ENCODE data around the gene ZNF574. TPM values are rescaled to one million over a fixed set of nuclear protein-coding genes. Genes with fewer than 3 reads are reported as not detected.

ZNF574 gene
- total and polyA plus RNA-seq, 2 of the 8 experiments (the other 6 are each of a cell fraction or from before 2014, with no cell fraction given), result 27.0 to 38.8 TPM

GRCh38 chr19:42120276-42120980 lies 44.5 kb downstream of the ZNF574 start:
- CTCF ChIA-PET (ENCODE audit: partially characterized antibody), result interaction anchor here (0.6 to 4.7 kb wide), 4 partner anchors 9 to 25 kb away, joined by 3 to 36 read pairs (median 8); no protein-coding TSS in a partner anchor
- TF ChIP-seq EZH2 (IDR thresholded peaks at IDR 0.05; ENCODE audit: low read depth, low read length, severe bottlenecking) (no peak), SRF (IDR thresholded peaks at IDR 0.05; ENCODE audit: low read depth, low read length) (no peak), HDAC6 (IDR thresholded peaks at IDR 0.05; ENCODE audit: low read depth, low read length) (no peak), SIRT6 (IDR thresholded peaks at IDR 0.05; ENCODE audit: low read length) (no peak), SUZ12 (IDR thresholded peaks at IDR 0.05; ENCODE audit: low read length) (no peak), MAFK (IDR thresholded peaks at IDR 0.05; ENCODE audit: low read depth, low read length) (no peak), BCL11A (IDR thresholded peaks at IDR 0.05; ENCODE audit: low read depth in 2 of 2, low read length in 2 of 2) (no peak), CEBPB (IDR thresholded peaks at IDR 0.05; ENCODE audit: low read depth, low read length) (no peak), SP4 (IDR thresholded peaks at IDR 0.05; ENCODE audit: low read length) (no peak), TEAD4 (IDR thresholded peaks at IDR 0.05; ENCODE audit: low read depth, low read length) (no peak), CBX8 (IDR thresholded peaks at IDR 0.05; ENCODE audit: borderline replicate concordance, low read depth, low read length) (no peak), RFX5 (IDR thresholded peaks at IDR 0.05; ENCODE audit: borderline replicate concordance, low read depth, low read length) (no peak), E2F6 (IDR thresholded peaks at IDR 0.05) (no peak)

More at GRCh38 chr19:42120276-42120980, 44.5 kb downstream of the ZNF574 start:
- no peak overlapping the region for H2BK5ac ChIP-seq (ENCODE audit: low read depth, low read length)
- no peaks in the 10 kb centered on the region for H3K79me1 ChIP-seq (ENCODE audit: low read depth, low read length)
- no peak overlapping the region for H2BK15ac ChIP-seq (ENCODE audit: low read length)
- H3K36me3 ChIP-seq (ENCODE audit: control insufficient read depth in 2 of 4, insufficient read depth in 4 of 4, low read length in 3 of 4), result no peaks in the 10 kb centered on the region
- no peaks in the 10 kb centered on the region for H3K9me3 ChIP-seq (ENCODE audit: insufficient read depth in 2 of 2, low read depth in 1 of 2, low read length in 1 of 2)
- FAIRE-seq (no peak), DNase-seq (ENCODE audit: low read depth in 1 of 2, low spot score in 2 of 2) (no peak)
- no peak overlapping the region for H3K4ac ChIP-seq (replicated peaks; ENCODE audit: insufficient read length, low read depth, low read length)
- H3K4me3 ChIP-seq (ENCODE audit: extremely low read depth in 1 of 4, insufficient read depth in 2 of 4, low read depth in 3 of 4, low read length in 4 of 4), result no peak overlapping the region
- 87% methylated on average over 10 of the region's 10 CpGs; no CpG with 5 or more reads in 1 of the 2 experiments for whole genome bisulfite sequencing, 2 experiments (ENCODE audit: extremely low coverage in 1 of 2, insufficient coverage in 1 of 2, insufficient read length in 1 of 2, insufficient replicate concordance in 2 of 2, low coverage in 1 of 2, low lambda C conversion rate in 2 of 2, missing lambda C conversion rate in 1 of 2)
- H3K4me2 ChIP-seq (ENCODE audit: insufficient read depth in 1 of 2, low read depth in 2 of 2, low read length in 2 of 2), result no peak overlapping the region
- no peak overlapping the region for H3K14ac ChIP-seq (ENCODE audit: insufficient read length)
- no peak overlapping the region; the same call in 1 of the 2 replicates for H2AK5ac ChIP-seq (ENCODE audit: low read depth, low read length)
- POLR2A ChIA-PET (ENCODE audit: partially characterized antibody), result interaction anchor here (1.0 kb wide), 1 partner anchor 9 kb away, joined by 4 read pairs; no protein-coding TSS in a partner anchor
- no peak overlapping the region for H4K91ac ChIP-seq (replicated peaks; ENCODE audit: insufficient read length, low read length)
- H3K9ac ChIP-seq (replicated peaks in 1 of 4; ENCODE audit: extremely low read depth in 1 of 4, low read depth in 3 of 4, low read length in 3 of 4), result no peak overlapping the region
- H3K23ac ChIP-seq (ENCODE audit: insufficient read length), result no peak overlapping the region
- H3K79me2 ChIP-seq (ENCODE audit: control insufficient read depth in 1 of 2, insufficient read depth in 2 of 2, low read length in 2 of 2), result no peaks in the 10 kb centered on the region
- peak overlapping the region; percentile 48; the same call in 1 of the 2 replicates for H4K8ac ChIP-seq (ENCODE audit: extremely low read depth, insufficient read depth, low read length)
- H2BK12ac ChIP-seq (ENCODE audit: low read depth, low read length), result no peak overlapping the region
- no peaks in the 10 kb centered on the region for H4K20me1 ChIP-seq (replicated peaks in 1 of 2; ENCODE audit: control insufficient read depth in 1 of 2, insufficient read depth in 2 of 2, low read length in 2 of 2)
- no peak overlapping the region for H2BK20ac ChIP-seq (ENCODE audit: low read length)
- H2AFZ ChIP-seq (ENCODE audit: low read length), result no peak overlapping the region
- no peak overlapping the region for H2BK120ac ChIP-seq (replicated peaks; ENCODE audit: low read depth, low read length)
- no peak overlapping the region for H3K18ac ChIP-seq (ENCODE audit: extremely low read depth, low read length)
- H3K4me1 ChIP-seq (replicated peaks in 1 of 4; ENCODE audit: control insufficient read depth in 3 of 4, insufficient read depth in 4 of 4, low read length in 3 of 4), result peaks cover 0 to 12% (median 6%) of the 10 kb centered on the region in 4 experiments; a peak in 4 of 7 replicates
- no peaks in the 10 kb centered on the region for H3K23me2 ChIP-seq (ENCODE audit: low read depth, low read length)
- H3K27me3 ChIP-seq (replicated peaks in 1 of 4; ENCODE audit: control insufficient read depth in 3 of 4, extremely low read depth in 1 of 4, insufficient read depth in 3 of 4, low read length in 3 of 4), result no peaks in the 10 kb centered on the region
- no peak overlapping the region for H3K27ac ChIP-seq (ENCODE audit: low read depth, low read length)
- H3K56ac ChIP-seq (replicated peaks; ENCODE audit: insufficient read length, low read depth, low read length), result no peak overlapping the region
- no peak overlapping the region for H4K5ac ChIP-seq (ENCODE audit: insufficient read length, low read depth, low read length)
